ENCODE data around the gene IL17C. TPM values are rescaled to one million over a fixed set of nuclear protein-coding genes. Genes with fewer than 3 reads are reported as not detected.

Gene IL17C
- total RNA-seq, 1 experiment from 2014 or later: 0.31 TPM

DNA sequence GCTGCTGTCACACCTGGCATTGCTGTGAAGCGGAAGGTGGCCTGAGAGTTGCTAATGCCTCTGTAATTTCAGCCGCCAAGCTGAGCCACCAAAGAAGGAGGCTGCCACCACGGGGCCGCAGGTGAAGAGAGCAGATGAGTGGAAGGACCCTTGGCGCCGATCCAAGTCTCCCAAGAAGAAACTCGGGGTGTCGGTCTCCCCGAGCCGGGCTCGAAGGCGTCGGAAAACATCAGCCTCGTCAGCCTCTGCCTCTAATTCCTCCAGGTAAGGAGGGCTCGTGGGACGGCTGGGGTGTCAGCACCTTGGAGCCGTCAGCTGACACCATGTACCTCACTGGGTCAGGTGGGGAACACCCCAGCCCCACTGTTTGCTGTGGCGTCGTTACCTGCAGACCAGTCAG is 16.2 kb upstream of the IL17C start:
- Histone ChIP-seq H2AK5ac (ENCODE audit: insufficient read length, low read length) (no peak overlapping the region), H4K5ac (ENCODE audit: insufficient read length, low read depth, low read length) (no peak overlapping the region), H4K8ac (replicated peaks; ENCODE audit: insufficient read length, low read depth, low read length) (no peak overlapping the region), H3K23me2 (ENCODE audit: insufficient read length, low read depth, low read length, poor library complexity, severe bottlenecking) (no peaks in the 10 kb centered on the region), H3K4me2 (ENCODE audit: insufficient read depth, insufficient read length, low read length) (no peak overlapping the region), H4K91ac (ENCODE audit: insufficient read length, low read depth, low read length) (no peak overlapping the region), H3K18ac (ENCODE audit: insufficient read length, low read depth, low read length) (no peak overlapping the region), H3K14ac (ENCODE audit: insufficient read depth, low read length) (no peak overlapping the region), H3K56ac (ENCODE audit: insufficient read length, low read depth, low read length) (no peak overlapping the region), H3K79me2 (ENCODE audit: insufficient read depth, low read length) (no peaks in the 10 kb centered on the region; the same call in 1 of the 2 replicates), H2BK15ac (ENCODE audit: low read depth, low read length) (no peak overlapping the region), H3T11ph (ENCODE audit: low read length) (no peak overlapping the region), H3K4me1 (ENCODE audit: insufficient read depth, low read length) (no peaks in the 10 kb centered on the region), H3K27me3 (ENCODE audit: insufficient read depth, low read length) (no peaks in the 10 kb centered on the region), H2AFZ (ENCODE audit: low read length) (no peak overlapping the region), H3K79me1 (ENCODE audit: insufficient read depth, low read depth, low read length, poor library complexity, severe bottlenecking) (no peaks in the 10 kb centered on the region), H2BK20ac (ENCODE audit: low read depth, low read length, poor library complexity, severe bottlenecking) (no peak overlapping the region), H3K9ac (ENCODE audit: extremely low read depth, insufficient read length, low read length) (no peak overlapping the region), H3K4ac (ENCODE audit: low read depth, low read length) (no peak overlapping the region), H4K20me1 (ENCODE audit: control insufficient read depth, insufficient read depth, insufficient read length) (no peaks in the 10 kb centered on the region), H2BK12ac (ENCODE audit: insufficient read length, low read depth, low read length) (no peak overlapping the region), H2BK5ac (ENCODE audit: insufficient read length, low read length) (no peak overlapping the region), H2BK120ac (ENCODE audit: low read depth, low read length, poor library complexity, severe bottlenecking) (no peak overlapping the region), H3K23ac (ENCODE audit: insufficient read length, low read depth, low read length) (no peak overlapping the region), H3K27ac (ENCODE audit: insufficient read length, low read depth, low read length) (no peak overlapping the region), H3K9me3 (ENCODE audit: control insufficient read depth, low read depth, low read length) (no peaks in the 10 kb centered on the region)
- Mint-ChIP-seq H3K4me1 (peaks cover 4 to 21% of the 10 kb centered on the region in 2 experiments), H3K36me3 (ENCODE audit: insufficient read depth in 1 of 3, low read depth in 3 of 3) (peaks cover 19 to 63% (median 52%) of the 10 kb centered on the region in 3 experiments; a peak in 6 of 7 replicates), H3K27ac (no peak overlapping the region), H3K4me3 (no peak overlapping the region), H3K27me3 (ENCODE audit: low read depth) (no peaks in the 10 kb centered on the region), H3K9me3 (no peaks in the 10 kb centered on the region; a peak in 1 of 5 replicates)
- TF ChIP-seq, protein P1, sequence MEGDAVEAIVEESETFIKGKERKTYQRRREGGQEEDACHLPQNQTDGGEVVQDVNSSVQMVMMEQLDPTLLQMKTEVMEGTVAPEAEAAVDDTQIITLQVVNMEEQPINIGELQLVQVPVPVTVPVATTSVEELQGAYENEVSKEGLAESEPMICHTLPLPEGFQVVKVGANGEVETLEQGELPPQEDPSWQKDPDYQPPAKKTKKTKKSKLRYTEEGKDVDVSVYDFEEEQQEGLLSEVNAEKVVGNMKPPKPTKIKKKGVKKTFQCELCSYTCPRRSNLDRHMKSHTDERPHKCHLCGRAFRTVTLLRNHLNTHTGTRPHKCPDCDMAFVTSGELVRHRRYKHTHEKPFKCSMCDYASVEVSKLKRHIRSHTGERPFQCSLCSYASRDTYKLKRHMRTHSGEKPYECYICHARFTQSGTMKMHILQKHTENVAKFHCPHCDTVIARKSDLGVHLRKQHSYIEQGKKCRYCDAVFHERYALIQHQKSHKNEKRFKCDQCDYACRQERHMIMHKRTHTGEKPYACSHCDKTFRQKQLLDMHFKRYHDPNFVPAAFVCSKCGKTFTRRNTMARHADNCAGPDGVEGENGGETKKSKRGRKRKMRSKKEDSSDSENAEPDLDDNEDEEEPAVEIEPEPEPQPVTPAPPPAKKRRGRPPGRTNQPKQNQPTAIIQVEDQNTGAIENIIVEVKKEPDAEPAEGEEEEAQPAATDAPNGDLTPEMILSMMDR (conservative IDR thresholded peaks at IDR 0.05): no peak
- DNase-seq: no peak
- no CpG with 5 or more reads among the region's 19 CpGs for WGBS (ENCODE audit: extremely low coverage, insufficient read length, low lambda C conversion rate)

All from H9 (cell line).